ENCODE results near the gene RASA3. TPM values are rescaled to one million over a fixed set of nuclear protein-coding genes. Genes with fewer than 3 reads are reported as not detected.

RASA3 gene
- total and polyA plus RNA-seq, 2 donors (not counting 3 experiments of a cell fraction or from before 2014, with no cell fraction given): 26.5 to 53.8 TPM

DNA sequence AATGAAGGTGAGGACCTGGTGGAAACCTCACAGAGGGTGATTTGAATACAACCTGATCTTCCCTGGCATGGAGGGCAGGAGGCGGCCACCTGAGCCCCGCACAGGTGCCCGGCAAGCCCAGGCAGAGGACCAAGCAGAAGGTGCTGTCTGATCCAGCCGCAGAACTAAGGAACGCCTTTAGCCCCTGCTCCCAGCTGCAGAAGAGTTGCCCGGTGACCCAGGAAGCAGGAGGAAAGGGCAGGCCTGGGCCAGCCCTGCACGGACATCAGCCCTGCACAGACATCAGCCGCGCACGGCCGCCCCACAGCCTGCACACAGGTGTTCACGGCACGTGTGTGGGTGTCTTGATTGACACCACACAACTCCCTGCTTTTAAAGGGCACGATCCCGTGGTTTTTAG is 43.1 kb downstream of the RASA3 start:
- DNase-seq (ENCODE audit: low read depth, low spot score) (no peak), FAIRE-seq (no peak)
- CTCF ChIA-PET: no interaction called here
- Histone ChIP-seq H4K20me1 (replicated peaks; ENCODE audit: control insufficient read depth, extremely low read depth, insufficient read depth, low read length) (peaks cover 13% of the 10 kb centered on the region), H3K9me1 (replicated peaks; ENCODE audit: control insufficient read depth, extremely low read depth, insufficient read depth, low read length) (no peaks in the 10 kb centered on the region), H3K27ac (ENCODE audit: insufficient read depth, low read depth, low read length) (no peak overlapping the region), H3K79me2 (ENCODE audit: control insufficient read depth, insufficient read depth, low read length) (peaks cover 74% of the 10 kb centered on the region), H3K9me3 (replicated peaks; ENCODE audit: control insufficient read depth, insufficient read depth, low read length) (no peaks in the 10 kb centered on the region), H3K9ac (replicated peaks; ENCODE audit: extremely low read depth, insufficient read depth, low read length) (no peak overlapping the region), H3K27me3 (ENCODE audit: control insufficient read depth in 2 of 2, insufficient read depth in 2 of 2, low read length in 2 of 2) (no peaks in the 10 kb centered on the region), H3K4me3 (replicated peaks in 1 of 3; ENCODE audit: insufficient read depth in 1 of 3, low read depth in 1 of 3, low read length in 3 of 3) (no peak overlapping the region), H3K4me1 (ENCODE audit: control insufficient read depth, extremely low read depth, insufficient read depth, low read length) (no peaks in the 10 kb centered on the region), H3K4me2 (ENCODE audit: insufficient read depth, low read length) (no peak overlapping the region), H2AFZ (ENCODE audit: low read depth, low read length) (no peak overlapping the region), H3K36me3 (ENCODE audit: control insufficient read depth in 2 of 2, extremely low read depth in 1 of 2, insufficient read depth in 2 of 2, low read length in 2 of 2) (peaks cover 0 to 3% of the 10 kb centered on the region in 2 experiments)
- intact Hi-C loops (cut with micrococcal nuclease): no loop called here
- no TSS peak for BruUV-seq (replicated peaks)
- POLR2A ChIA-PET: no interaction called here
- dilution Hi-C loops (cut with MboI; ENCODE audit: extremely low pct_ligation_motif_present, low sequenced_read_pairs): no loop called here
- TF ChIP-seq, protein P1, sequence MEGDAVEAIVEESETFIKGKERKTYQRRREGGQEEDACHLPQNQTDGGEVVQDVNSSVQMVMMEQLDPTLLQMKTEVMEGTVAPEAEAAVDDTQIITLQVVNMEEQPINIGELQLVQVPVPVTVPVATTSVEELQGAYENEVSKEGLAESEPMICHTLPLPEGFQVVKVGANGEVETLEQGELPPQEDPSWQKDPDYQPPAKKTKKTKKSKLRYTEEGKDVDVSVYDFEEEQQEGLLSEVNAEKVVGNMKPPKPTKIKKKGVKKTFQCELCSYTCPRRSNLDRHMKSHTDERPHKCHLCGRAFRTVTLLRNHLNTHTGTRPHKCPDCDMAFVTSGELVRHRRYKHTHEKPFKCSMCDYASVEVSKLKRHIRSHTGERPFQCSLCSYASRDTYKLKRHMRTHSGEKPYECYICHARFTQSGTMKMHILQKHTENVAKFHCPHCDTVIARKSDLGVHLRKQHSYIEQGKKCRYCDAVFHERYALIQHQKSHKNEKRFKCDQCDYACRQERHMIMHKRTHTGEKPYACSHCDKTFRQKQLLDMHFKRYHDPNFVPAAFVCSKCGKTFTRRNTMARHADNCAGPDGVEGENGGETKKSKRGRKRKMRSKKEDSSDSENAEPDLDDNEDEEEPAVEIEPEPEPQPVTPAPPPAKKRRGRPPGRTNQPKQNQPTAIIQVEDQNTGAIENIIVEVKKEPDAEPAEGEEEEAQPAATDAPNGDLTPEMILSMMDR (IDR thresholded peaks at IDR 0.05; ENCODE audit: extremely low read depth in 1 of 2, insufficient read depth in 1 of 2, low read depth in 1 of 2, low read length in 2 of 2): no peak
- TF ChIP-seq MYC (IDR thresholded peaks at IDR 0.05; ENCODE audit: low read depth, low read length): no peak
- TF ChIP-seq, protein P2, sequence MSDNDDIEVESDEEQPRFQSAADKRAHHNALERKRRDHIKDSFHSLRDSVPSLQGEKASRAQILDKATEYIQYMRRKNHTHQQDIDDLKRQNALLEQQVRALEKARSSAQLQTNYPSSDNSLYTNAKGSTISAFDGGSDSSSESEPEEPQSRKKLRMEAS (IDR thresholded peaks at IDR 0.05; ENCODE audit: insufficient read depth, insufficient read length): no peak
- no peak for TF ChIP-seq JUN (IDR thresholded peaks at IDR 0.05; ENCODE audit: borderline replicate concordance, insufficient read depth, insufficient read length, low read depth)
- TF ChIP-seq GATA2 (IDR thresholded peaks at IDR 0.05; ENCODE audit: insufficient read depth, insufficient read length, low read depth, low read length): no peak
- no peak for TF ChIP-seq EZH2 (IDR thresholded peaks at IDR 0.05; ENCODE audit: borderline replicate concordance, low read depth, low read length, severe bottlenecking)
- TF ChIP-seq POLR2A (IDR thresholded peaks at IDR 0.05; ENCODE audit: low read depth, low read length): no peak
- no peak for TF ChIP-seq FOS (IDR thresholded peaks at IDR 0.05; ENCODE audit: borderline replicate concordance, insufficient read depth, low read length)
- TF ChIP-seq POLR2AphosphoS5 (IDR thresholded peaks at IDR 0.05; ENCODE audit: insufficient read depth, low read depth, low read length): no peak

All from endothelial cell of umbilical vein (primary cell).